Measurements from ENCODE around the gene GAPT.

Gene GAPT

GRCh38 chr5:58454025-58454424 lies 37.2 kb upstream of the GAPT start:
- no peak overlapping the region for H3K27ac ChIP-seq (ENCODE audit: insufficient read depth, low read length, poor library complexity, severe bottlenecking)
- H3K4me3 ChIP-seq (ENCODE audit: insufficient read depth, low read depth, low read length, poor library complexity, severe bottlenecking) = no peak overlapping the region
- DNase-seq = no peak
- H3K27me3 ChIP-seq (replicated peaks; ENCODE audit: control insufficient read depth, insufficient read depth, low read length, poor library complexity, severe bottlenecking) = no peaks in the 10 kb centered on the region
- no peaks in the 10 kb centered on the region for H3K9me3 ChIP-seq (ENCODE audit: control insufficient read depth, low read length)
- peaks cover 4% of the 10 kb centered on the region for H3K4me1 ChIP-seq (ENCODE audit: control insufficient read depth, insufficient read depth, low read length, poor library complexity, severe bottlenecking)
- H3K36me3 ChIP-seq (ENCODE audit: control insufficient read depth, insufficient read depth, low read length) = no peaks in the 10 kb centered on the region

DNA sequence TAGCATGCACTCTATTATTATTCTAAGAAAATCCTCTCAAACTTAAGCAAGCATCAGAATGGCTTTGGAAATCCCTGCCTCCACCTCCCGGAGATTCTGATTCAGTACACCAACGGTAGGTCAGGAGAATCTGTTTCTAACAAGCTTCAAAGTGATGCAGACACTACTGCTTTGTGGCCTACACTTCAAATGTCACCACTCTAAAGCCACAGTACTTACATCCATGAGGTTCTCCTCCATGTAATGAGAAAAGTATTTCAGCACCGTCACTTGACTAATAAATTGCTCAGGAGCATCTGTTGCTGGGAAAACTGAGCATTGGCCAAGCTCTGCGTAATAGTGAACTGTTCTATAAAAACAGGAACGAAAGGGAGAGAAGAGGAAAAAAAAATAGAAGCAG lies 36.2 kb upstream of the GAPT start:
- Histone ChIP-seq H3K9me3 (ENCODE audit: control insufficient read depth, low read length) (no peaks in the 10 kb centered on the region), H3K4me1 (ENCODE audit: control insufficient read depth, insufficient read depth, low read length, poor library complexity, severe bottlenecking) (peaks cover 5% of the 10 kb centered on the region), H3K27ac (ENCODE audit: insufficient read depth, low read length, poor library complexity, severe bottlenecking) (no peak overlapping the region), H3K27me3 (replicated peaks; ENCODE audit: control insufficient read depth, insufficient read depth, low read length, poor library complexity, severe bottlenecking) (no peaks in the 10 kb centered on the region), H3K36me3 (ENCODE audit: control insufficient read depth, insufficient read depth, low read length) (no peaks in the 10 kb centered on the region), H3K4me3 (ENCODE audit: insufficient read depth, low read depth, low read length, poor library complexity, severe bottlenecking) (no peak overlapping the region)
- DNase-seq = no peak

DNA sequence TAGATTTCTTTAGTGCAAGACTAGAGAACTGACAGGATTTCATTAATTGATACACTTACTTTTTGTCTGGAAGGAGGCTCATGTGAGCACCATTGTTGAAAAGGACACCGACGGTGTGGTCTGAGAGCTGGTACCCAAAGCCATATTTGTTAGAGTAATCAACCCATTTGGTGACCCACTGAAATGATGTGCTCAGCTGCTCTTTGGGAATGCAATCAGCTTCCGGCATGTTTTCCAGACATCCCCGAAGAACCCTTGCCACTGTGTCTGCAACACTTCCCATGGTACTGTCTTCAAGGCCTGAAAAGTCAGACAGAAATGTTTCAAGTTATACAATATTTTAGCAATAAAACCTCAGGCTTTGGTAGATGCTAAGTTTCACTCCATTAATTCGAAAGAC lies 35.8 kb upstream of the GAPT start:
- no peak for DNase-seq
- no peaks in the 10 kb centered on the region for H3K27me3 ChIP-seq (replicated peaks; ENCODE audit: control insufficient read depth, insufficient read depth, low read length, poor library complexity, severe bottlenecking)
- H3K36me3 ChIP-seq (ENCODE audit: control insufficient read depth, insufficient read depth, low read length) = no peaks in the 10 kb centered on the region
- no peak overlapping the region for H3K4me3 ChIP-seq (ENCODE audit: insufficient read depth, low read depth, low read length, poor library complexity, severe bottlenecking)
- H3K27ac ChIP-seq (ENCODE audit: insufficient read depth, low read length, poor library complexity, severe bottlenecking) = no peak overlapping the region
- peaks cover 5% of the 10 kb centered on the region for H3K4me1 ChIP-seq (ENCODE audit: control insufficient read depth, insufficient read depth, low read length, poor library complexity, severe bottlenecking)
- no peaks in the 10 kb centered on the region for H3K9me3 ChIP-seq (ENCODE audit: control insufficient read depth, low read length)

- Histone ChIP-seq H3K27me3 (replicated peaks; ENCODE audit: control insufficient read depth, insufficient read depth, low read length, poor library complexity, severe bottlenecking) (no peaks in the 10 kb centered on the region), H3K4me1 (ENCODE audit: control insufficient read depth, insufficient read depth, low read length, poor library complexity, severe bottlenecking) (peaks cover 5% of the 10 kb centered on the region), H3K27ac (ENCODE audit: insufficient read depth, low read length, poor library complexity, severe bottlenecking) (no peak overlapping the region), H3K9me3 (ENCODE audit: control insufficient read depth, low read length) (no peaks in the 10 kb centered on the region), H3K36me3 (ENCODE audit: control insufficient read depth, insufficient read depth, low read length) (no peaks in the 10 kb centered on the region), H3K4me3 (ENCODE audit: insufficient read depth, low read depth, low read length, poor library complexity, severe bottlenecking) (no peak overlapping the region)
- no peak for DNase-seq
Measured at GRCh38 chr5:58456026-58456425, 35.2 kb upstream of the GAPT start.

- Histone ChIP-seq H3K36me3 (ENCODE audit: control insufficient read depth, insufficient read depth, low read length) (no peaks in the 10 kb centered on the region), H3K27ac (ENCODE audit: insufficient read depth, low read length, poor library complexity, severe bottlenecking) (no peak overlapping the region), H3K27me3 (replicated peaks; ENCODE audit: control insufficient read depth, insufficient read depth, low read length, poor library complexity, severe bottlenecking) (no peaks in the 10 kb centered on the region), H3K4me1 (ENCODE audit: control insufficient read depth, insufficient read depth, low read length, poor library complexity, severe bottlenecking) (peaks cover 5% of the 10 kb centered on the region), H3K4me3 (ENCODE audit: insufficient read depth, low read depth, low read length, poor library complexity, severe bottlenecking) (no peak overlapping the region), H3K9me3 (ENCODE audit: control insufficient read depth, low read length) (no peaks in the 10 kb centered on the region)
- DNase-seq = no peak
Measured at GRCh38 chr5:58456486-58456885, 34.7 kb upstream of the GAPT start.

DNA sequence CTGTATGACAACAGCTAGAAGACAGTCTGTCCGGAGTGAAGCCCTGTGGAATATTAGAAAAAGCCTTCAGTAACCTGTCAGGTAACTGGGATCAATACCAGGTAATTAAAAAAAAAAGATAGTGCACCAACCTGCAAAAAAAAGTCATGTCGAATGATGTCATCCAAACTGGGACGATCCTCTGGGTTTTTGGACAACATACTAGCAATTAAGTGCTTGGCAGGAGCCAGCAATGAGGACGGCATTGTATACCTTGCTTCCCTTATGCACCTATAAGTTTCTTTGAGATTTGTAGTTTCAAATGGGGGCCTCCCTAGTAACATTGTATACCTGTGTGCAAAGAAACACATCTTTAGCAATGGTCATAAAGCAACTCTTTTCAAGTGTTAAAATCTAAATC lies 34.2 kb upstream of the GAPT start:
- Histone ChIP-seq H3K36me3 (ENCODE audit: control insufficient read depth, insufficient read depth, low read length) (no peaks in the 10 kb centered on the region), H3K27ac (ENCODE audit: insufficient read depth, low read length, poor library complexity, severe bottlenecking) (no peak overlapping the region), H3K4me1 (ENCODE audit: control insufficient read depth, insufficient read depth, low read length, poor library complexity, severe bottlenecking) (peaks cover 5% of the 10 kb centered on the region), H3K9me3 (ENCODE audit: control insufficient read depth, low read length) (no peaks in the 10 kb centered on the region), H3K4me3 (ENCODE audit: insufficient read depth, low read depth, low read length, poor library complexity, severe bottlenecking) (no peak overlapping the region), H3K27me3 (replicated peaks; ENCODE audit: control insufficient read depth, insufficient read depth, low read length, poor library complexity, severe bottlenecking) (no peaks in the 10 kb centered on the region)
- DNase-seq = no peak

DNA sequence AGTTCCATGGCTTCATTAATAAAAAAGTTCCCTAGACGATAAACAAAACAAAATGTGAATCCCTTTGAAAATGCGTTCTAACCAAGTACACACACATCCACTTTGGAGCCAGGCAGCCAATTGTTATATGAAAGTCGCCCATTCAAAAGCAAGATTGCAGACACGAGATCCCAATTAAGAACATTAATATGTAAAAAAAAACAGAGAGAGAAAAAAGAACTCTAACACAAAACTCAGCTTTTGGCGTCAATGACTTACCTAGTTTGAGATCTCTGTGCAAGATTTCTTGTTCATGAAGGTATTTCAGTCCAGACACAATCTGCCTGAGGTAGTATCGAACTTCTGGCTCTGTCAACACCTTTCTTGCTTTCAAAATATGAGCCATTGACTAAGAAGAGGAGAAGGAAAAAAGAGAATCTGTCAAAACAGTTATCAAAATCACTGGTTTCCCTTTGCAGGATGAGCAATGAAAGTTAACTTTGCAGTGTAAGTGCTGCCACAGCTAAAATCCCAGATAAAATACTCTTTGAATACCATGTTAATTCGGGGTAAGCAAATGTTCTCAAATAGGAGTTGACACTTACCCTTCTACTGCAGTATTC lies 33.0 kb upstream of the GAPT start:
- no peak overlapping the region for H3K4me3 ChIP-seq (ENCODE audit: insufficient read depth, low read depth, low read length, poor library complexity, severe bottlenecking)
- H3K36me3 ChIP-seq (ENCODE audit: control insufficient read depth, insufficient read depth, low read length) = no peaks in the 10 kb centered on the region
- H3K4me1 ChIP-seq (ENCODE audit: control insufficient read depth, insufficient read depth, low read length, poor library complexity, severe bottlenecking) = peaks cover 5% of the 10 kb centered on the region
- DNase-seq = no peak
- no peaks in the 10 kb centered on the region for H3K9me3 ChIP-seq (ENCODE audit: control insufficient read depth, low read length)
- no peak overlapping the region for H3K27ac ChIP-seq (ENCODE audit: insufficient read depth, low read length, poor library complexity, severe bottlenecking)
- H3K27me3 ChIP-seq (replicated peaks; ENCODE audit: control insufficient read depth, insufficient read depth, low read length, poor library complexity, severe bottlenecking) = no peaks in the 10 kb centered on the region

GRCh38 chr5:58458743-58459145 lies 32.5 kb upstream of the GAPT start:
- Histone ChIP-seq H3K27ac (ENCODE audit: insufficient read depth, low read length, poor library complexity, severe bottlenecking) (no peak overlapping the region), H3K4me1 (ENCODE audit: control insufficient read depth, insufficient read depth, low read length, poor library complexity, severe bottlenecking) (peaks cover 5% of the 10 kb centered on the region), H3K36me3 (ENCODE audit: control insufficient read depth, insufficient read depth, low read length) (no peaks in the 10 kb centered on the region), H3K4me3 (ENCODE audit: insufficient read depth, low read depth, low read length, poor library complexity, severe bottlenecking) (peak overlapping the region; percentile 82), H3K27me3 (replicated peaks; ENCODE audit: control insufficient read depth, insufficient read depth, low read length, poor library complexity, severe bottlenecking) (no peaks in the 10 kb centered on the region), H3K9me3 (ENCODE audit: control insufficient read depth, low read length) (no peaks in the 10 kb centered on the region)
- DNase-seq = no peak

- Histone ChIP-seq H3K27ac (ENCODE audit: insufficient read depth, low read length, poor library complexity, severe bottlenecking) (peak overlapping the region; percentile 84), H3K36me3 (ENCODE audit: control insufficient read depth, insufficient read depth, low read length) (no peaks in the 10 kb centered on the region), H3K4me1 (ENCODE audit: control insufficient read depth, insufficient read depth, low read length, poor library complexity, severe bottlenecking) (peaks cover 5% of the 10 kb centered on the region), H3K9me3 (ENCODE audit: control insufficient read depth, low read length) (no peaks in the 10 kb centered on the region), H3K4me3 (ENCODE audit: insufficient read depth, low read depth, low read length, poor library complexity, severe bottlenecking) (peak overlapping the region; percentile 82), H3K27me3 (replicated peaks; ENCODE audit: control insufficient read depth, insufficient read depth, low read length, poor library complexity, severe bottlenecking) (no peaks in the 10 kb centered on the region)
- DNase-seq = no peak
Measured at GRCh38 chr5:58459146-58460001, 31.9 kb upstream of the GAPT start.

DNA sequence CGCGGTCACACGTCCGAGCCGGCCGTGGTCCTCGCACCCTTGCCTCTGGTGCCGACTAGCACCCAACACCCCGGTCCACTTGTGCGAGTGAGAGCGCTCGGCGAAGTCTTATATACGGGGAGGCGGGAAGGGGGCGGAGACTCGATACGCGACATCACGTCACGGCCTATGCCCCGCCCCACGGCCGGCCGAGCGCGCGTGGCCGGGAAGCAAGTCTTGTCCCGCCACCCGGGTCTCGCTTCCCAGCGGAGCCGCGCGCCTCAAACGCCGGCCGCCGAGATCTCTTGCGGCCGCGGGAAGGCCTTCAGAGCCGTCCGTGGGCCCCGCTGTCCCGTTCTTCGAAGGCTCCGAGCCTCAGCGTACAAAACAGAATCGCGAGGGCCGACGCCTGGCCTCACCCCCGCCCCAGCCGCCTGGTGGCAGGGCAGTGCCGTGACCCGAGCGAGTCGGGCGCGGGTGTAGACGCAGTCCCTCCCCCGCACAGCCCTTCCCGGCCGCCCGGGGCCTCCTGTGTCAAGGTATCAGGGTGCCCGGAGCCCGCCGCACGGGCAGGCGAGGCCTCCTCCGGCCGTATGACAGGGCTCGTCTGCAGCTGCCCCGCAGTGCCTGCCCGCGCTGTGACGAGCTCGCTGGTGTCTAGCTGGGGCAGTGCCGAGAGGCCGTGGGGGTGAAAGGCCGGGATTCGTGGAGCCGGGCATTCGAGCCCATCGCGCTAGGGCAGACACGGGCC lies 31.1 kb upstream of the GAPT start, which contains the start of gene PLK2:
PLK2 (minus strand) TSS at position 85 of the 730 bp plus-strand sequence. CDS start 127 bp downstream, outside the sequence.
- H3K27ac ChIP-seq (ENCODE audit: insufficient read depth, low read length, poor library complexity, severe bottlenecking) = peak within 1 kb of the TSS; percentile 84
- no peaks in the 10 kb centered on the region for H3K27me3 ChIP-seq (replicated peaks; ENCODE audit: control insufficient read depth, insufficient read depth, low read length, poor library complexity, severe bottlenecking)
- peak; percentile 83 to 88 (median 87) for DNase-seq
- H3K4me1 ChIP-seq (ENCODE audit: control insufficient read depth, insufficient read depth, low read length, poor library complexity, severe bottlenecking) = peaks cover 5% of the 10 kb centered on the region
- H3K9me3 ChIP-seq (ENCODE audit: control insufficient read depth, low read length) = no peaks in the 10 kb centered on the region
- no peaks in the 10 kb centered on the region for H3K36me3 ChIP-seq (ENCODE audit: control insufficient read depth, insufficient read depth, low read length)
- peak within 1 kb of the TSS; percentile 82 for H3K4me3 ChIP-seq (ENCODE audit: insufficient read depth, low read depth, low read length, poor library complexity, severe bottlenecking)

All from effector memory CD4-positive, alpha-beta T cell (primary cell).